ENCODE measurements around the gene CFAP299.
"Not testable (repeated sequence)": the region's sequence is repeated elsewhere in the genome, so short reads cannot be mapped to it uniquely, and the experiment has no call there.

The CFAP299 gene

GRCh38 chr4:80717204-80717603 lies 381.7 kb downstream of the CFAP299 start:
- no peak for DNase-seq (ENCODE audit: low read depth in 2 of 2)

- DNase-seq (ENCODE audit: low read depth in 2 of 2): no peak
Observed at GRCh38 chr4:80726471-80726870, 390.9 kb downstream of the CFAP299 start.

- no peak for DNase-seq (ENCODE audit: low read depth in 2 of 2)
Observed at GRCh38 chr4:80730158-80730557, 394.6 kb downstream of the CFAP299 start.

- DNase-seq (ENCODE audit: low read depth in 2 of 2): no peak
Observed at GRCh38 chr4:80731436-80731835, 395.9 kb downstream of the CFAP299 start.

- DNase-seq (ENCODE audit: low read depth in 2 of 2): no peak
Observed at GRCh38 chr4:80732010-80732409, 396.5 kb downstream of the CFAP299 start.

GRCh38 chr4:80740375-80740774 lies 404.8 kb downstream of the CFAP299 start:
- DNase-seq (ENCODE audit: low read depth in 2 of 2): no peak

GRCh38 chr4:80749558-80749957 lies 414.0 kb downstream of the CFAP299 start:
- DNase-seq (ENCODE audit: low read depth in 2 of 2): not testable (repeated sequence)

- DNase-seq (ENCODE audit: low read depth in 2 of 2): no peak
Observed at GRCh38 chr4:80751200-80751599, 415.7 kb downstream of the CFAP299 start.

GRCh38 chr4:80767944-80768343 lies 432.4 kb downstream of the CFAP299 start:
- DNase-seq (ENCODE audit: low read depth in 2 of 2): no peak

GRCh38 chr4:80776168-80776567 lies 440.6 kb downstream of the CFAP299 start:
- no peak for DNase-seq (ENCODE audit: low read depth in 2 of 2)

- no peak for DNase-seq (ENCODE audit: low read depth in 2 of 2)
Observed at GRCh38 chr4:80781431-80781830, 445.9 kb downstream of the CFAP299 start.

GRCh38 chr4:80787306-80787705 lies 451.8 kb downstream of the CFAP299 start:
- DNase-seq (ENCODE audit: low read depth in 2 of 2): no peak

GRCh38 chr4:80788798-80789197 lies 453.3 kb downstream of the CFAP299 start:
- DNase-seq (ENCODE audit: low read depth in 2 of 2): no peak

- no peak for DNase-seq (ENCODE audit: low read depth in 2 of 2)
Observed at GRCh38 chr4:80790152-80790551, 454.6 kb downstream of the CFAP299 start.

GRCh38 chr4:80793660-80794059 lies 458.1 kb downstream of the CFAP299 start:
- DNase-seq (ENCODE audit: low read depth in 2 of 2): not testable (repeated sequence)

GRCh38 chr4:80798082-80798481 lies 462.6 kb downstream of the CFAP299 start:
- DNase-seq (ENCODE audit: low read depth in 2 of 2): no peak

GRCh38 chr4:80800719-80801118 lies 465.2 kb downstream of the CFAP299 start:
- not testable (repeated sequence) for DNase-seq (ENCODE audit: low read depth in 2 of 2)

GRCh38 chr4:80803337-80803736 lies 467.8 kb downstream of the CFAP299 start:
- DNase-seq (ENCODE audit: low read depth in 2 of 2): no peak

GRCh38 chr4:80806472-80806871 lies 470.9 kb downstream of the CFAP299 start:
- no peak for DNase-seq (ENCODE audit: low read depth in 2 of 2)

GRCh38 chr4:80809039-80809729 lies 473.7 kb downstream of the CFAP299 start:
- no peak for DNase-seq (ENCODE audit: low read depth in 2 of 2)

GRCh38 chr4:80811406-80811805 lies 475.9 kb downstream of the CFAP299 start:
- no peak for DNase-seq (ENCODE audit: low read depth in 2 of 2)

GRCh38 chr4:80812145-80812544 lies 476.6 kb downstream of the CFAP299 start:
- DNase-seq (ENCODE audit: low read depth in 2 of 2): no peak

- no peak for DNase-seq (ENCODE audit: low read depth in 2 of 2)
Observed at GRCh38 chr4:80814266-80814665, 478.7 kb downstream of the CFAP299 start.

Measured in stimulated activated CD8-positive, alpha-beta memory T cell treated with anti-CD3 and anti-CD28 coated beads, Interleukin-7, amount 100 ng/mL, for 1 hour (primary cell).